Mesenteric fat pad (tissue), 1 donor: ENCODE results near the gene CATSPERB. TPM values are rescaled to one million over a fixed set of nuclear protein-coding genes. Genes with fewer than 3 reads are reported as not detected.

Source experiments
- total RNA-seq: library from RNA; stranded (reverse); fragmentation: NEBNext Ultra II Directional; extraction: Animal tissue kit (Norgen Biotek cat#: 25700); gene quantifications from one replicate; pipeline ENCODE4 v1.2.1, GENCODE V29; 2021
- donor health status: DM: yes; HTN: yes; CAD: no.

The CATSPERB gene
- total RNA-seq, 1 donor from 2014 or later, result 2.0 TPM

Other genes starting within 250 kb of the CATSPERB start
- 64.4 TPM for gene PPP4R3A, start 221.8 kb downstream of the CATSPERB start, total RNA-seq
- gene TC2N, start 135.4 kb upstream of the CATSPERB start, total RNA-seq, result 19.0 TPM
- gene FBLN5, start 215.6 kb upstream of the CATSPERB start, total RNA-seq, result 183 TPM